H9 (cell line): ENCODE results near the gene NTRK3. TPM values are rescaled to one million over a fixed set of nuclear protein-coding genes. Genes with fewer than 3 reads are reported as not detected.
A peak's percentile ranks its signal among the peaks of the same experiment; 100 is the strongest.

ENCODE experiments used
- DNase-seq: peaks from one replicate; pipeline ENCODE4 v3.0.0-alpha.2; 2017
- H2AFZ ChIP-seq: one replicate; pipeline ENCODE4 v1.6.1; 2013; ENCODE audit warnings: mild to moderate bottlenecking, low read length, control low read depth, moderate library complexity
- H2AK5ac ChIP-seq: 2 replicates; pipeline ENCODE4 v1.6.1; 2013; ENCODE audit warnings: low read length, control low read depth, mixed read lengths; ENCODE audit not compliant: insufficient read length
- H2BK120ac ChIP-seq: one replicate; pipeline ENCODE4 v1.6.1; 2013; ENCODE audit warnings: low read depth, mild to moderate bottlenecking, low read length, control low read depth, inconsistent platforms; ENCODE audit not compliant: poor library complexity, severe bottlenecking
- H2BK12ac ChIP-seq: 2 replicates; pipeline ENCODE4 v1.6.1; 2013; ENCODE audit warnings: low read length, control low read depth, mixed read lengths, low read depth; ENCODE audit not compliant: insufficient read length
- H2BK15ac ChIP-seq: 2 replicates; pipeline ENCODE4 v1.6.1; 2013; ENCODE audit warnings: low read depth, low read length, control low read depth
- H2BK20ac ChIP-seq: one replicate; pipeline ENCODE4 v1.6.1; 2013; ENCODE audit warnings: low read depth, mild to moderate bottlenecking, low read length, control low read depth, inconsistent platforms; ENCODE audit not compliant: poor library complexity, severe bottlenecking
- H2BK5ac ChIP-seq: 2 replicates; pipeline ENCODE4 v1.6.1; 2013; ENCODE audit warnings: low read length, control low read depth, mixed read lengths; ENCODE audit not compliant: insufficient read length
- H3K14ac ChIP-seq: 2 replicates; pipeline ENCODE4 v1.6.1; 2013; ENCODE audit warnings: low read length, control low read depth; ENCODE audit not compliant: insufficient read depth
- H3K18ac ChIP-seq: 2 replicates; pipeline ENCODE4 v1.6.1; 2013; ENCODE audit warnings: low read depth, mild to moderate bottlenecking, mixed read lengths, low read length, control low read depth; ENCODE audit not compliant: insufficient read length
- H3K23ac ChIP-seq: 2 replicates; pipeline ENCODE4 v1.6.1; 2013; ENCODE audit warnings: low read length, control low read depth, mixed read lengths, low read depth; ENCODE audit not compliant: insufficient read length
- H3K23me2 ChIP-seq: 2 replicates; pipeline ENCODE4 v1.6.1; 2013; ENCODE audit warnings: low read depth, mild to moderate bottlenecking, mixed read lengths, low read length, control low read depth; ENCODE audit not compliant: insufficient read length, poor library complexity, severe bottlenecking
- H3K27ac ChIP-seq: 2 replicates; pipeline ENCODE4 v1.5.1; 2013; ENCODE audit warnings: low read length, control low read depth, mixed read lengths, low read depth; ENCODE audit not compliant: insufficient read length
- H3K27me3 ChIP-seq: 2 replicates; pipeline ENCODE4 v1.6.1; 2013; ENCODE audit warnings: low read length, control low read depth, inconsistent platforms; ENCODE audit not compliant: insufficient read depth
- H3K4ac ChIP-seq: 2 replicates; pipeline ENCODE4 v1.6.1; 2013; ENCODE audit warnings: low read depth, mild to moderate bottlenecking, control low read depth, inconsistent platforms, low read length, moderate library complexity
- H3K4me1 ChIP-seq: 2 replicates; pipeline ENCODE4 v1.6.1; 2013; ENCODE audit warnings: low read length, control low read depth, inconsistent platforms; ENCODE audit not compliant: insufficient read depth
- H3K4me2 ChIP-seq: 2 replicates; pipeline ENCODE4 v1.6.1; 2013; ENCODE audit warnings: low read length, control low read depth, mixed read lengths; ENCODE audit not compliant: insufficient read length, insufficient read depth
- H3K56ac ChIP-seq: 2 replicates; pipeline ENCODE4 v1.6.1; 2013; ENCODE audit warnings: low read depth, mild to moderate bottlenecking, mixed read lengths, low read length, control low read depth; ENCODE audit not compliant: insufficient read length
- H3K79me1 ChIP-seq: 2 replicates; pipeline ENCODE4 v1.6.1; 2013; ENCODE audit warnings: low read depth, mild to moderate bottlenecking, moderate library complexity, low read length, control low read depth, inconsistent platforms; ENCODE audit not compliant: insufficient read depth, poor library complexity, severe bottlenecking
- H3K79me2 ChIP-seq: 2 replicates; pipeline ENCODE4 v1.6.1; 2013; ENCODE audit warnings: low read length, control low read depth, inconsistent platforms; ENCODE audit not compliant: insufficient read depth
- H3K9ac ChIP-seq: 2 replicates; pipeline ENCODE4 v1.6.1; 2013; ENCODE audit warnings: low read length, control low read depth, mixed read lengths; ENCODE audit not compliant: insufficient read length; ENCODE audit errors: extremely low read depth
- H3K9me3 ChIP-seq: one replicate; pipeline ENCODE4 v1.6.1; 2013; ENCODE audit warnings: low read depth, low read length, inconsistent platforms; ENCODE audit not compliant: control insufficient read depth
- H3T11ph ChIP-seq: one replicate; pipeline ENCODE4 v1.6.1; 2013; ENCODE audit warnings: mild to moderate bottlenecking, low read length, control low read depth, inconsistent platforms
- H4K20me1 ChIP-seq: one replicate; pipeline ENCODE4 v1.6.1; 2013; ENCODE audit not compliant: control insufficient read depth, insufficient read length, insufficient read depth
- H4K5ac ChIP-seq: 2 replicates; pipeline ENCODE4 v1.6.1; 2013; ENCODE audit warnings: low read depth, mild to moderate bottlenecking, mixed read lengths, low read length, control low read depth; ENCODE audit not compliant: insufficient read length
- H4K8ac ChIP-seq: replicated peaks from 2 replicates; pipeline ENCODE4 v1.6.1; 2013; ENCODE audit warnings: low read length, control low read depth, mixed read lengths, low read depth; ENCODE audit not compliant: insufficient read length
- H4K91ac ChIP-seq: 2 replicates; pipeline ENCODE4 v1.6.1; 2013; ENCODE audit warnings: low read depth, mild to moderate bottlenecking, moderate library complexity, mixed read lengths, low read length, control low read depth; ENCODE audit not compliant: insufficient read length
- H3K27ac Mint-ChIP-seq, 3 experiments: 2 replicates in 2 of 3; 3 replicates in 1 of 3; pipeline ENCODE4 v1.8.0; 2020 to 2021; ENCODE audit warnings: mixed read lengths in 3 of 3, mild to moderate bottlenecking in 1 of 3, moderate library complexity in 1 of 3
- H3K27me3 Mint-ChIP-seq: 2 replicates; pipeline ENCODE4 v1.8.0; 2021; ENCODE audit warnings: low read depth, mild to moderate bottlenecking, moderate library complexity, mixed read lengths
- H3K36me3 Mint-ChIP-seq, 3 experiments: 2 replicates in 2 of 3; 3 replicates in 1 of 3; pipeline ENCODE4 v1.8.0; 2020 to 2021; ENCODE audit warnings: low read depth in 3 of 3, mixed read lengths in 3 of 3; ENCODE audit not compliant: insufficient read depth in 1 of 3
- H3K4me1 Mint-ChIP-seq, 2 experiments: 2 replicates each; pipeline ENCODE4 v1.8.0; 2020; ENCODE audit warnings: mixed read lengths in 2 of 2
- H3K4me3 Mint-ChIP-seq, 2 experiments: 2 replicates in 1 of 2; 3 replicates in 1 of 2; pipeline ENCODE4 v1.8.0; 2020 to 2021; ENCODE audit warnings: mild to moderate bottlenecking in 2 of 2, mixed read lengths in 2 of 2, moderate library complexity in 1 of 2
- H3K9me3 Mint-ChIP-seq, 2 experiments: 2 replicates in 1 of 2; 3 replicates in 1 of 2; pipeline ENCODE4 v1.8.0; 2020; ENCODE audit warnings: mild to moderate bottlenecking in 2 of 2, mixed read lengths in 2 of 2, moderate library complexity in 1 of 2
- WGBS: extraction: QIAGEN DNeasy Blood & Tissue Kit; methylation state at CpG from one replicate; pipeline ENCODE4 v1.1.7; 2013; ENCODE audit warnings: missing lambda C conversion rate, low lambda C conversion rate, mixed read lengths; ENCODE audit not compliant: insufficient read length; ENCODE audit errors: extremely low coverage; 5-methylcytosine and 5-hydroxymethylcytosine counted together
- total RNA-seq: library from RNA; stranded (reverse); gene quantifications from 2 replicates; pipeline ENCODE4 v1.2.1, GENCODE V29; 2021
- TF ChIP-seq, protein P1 (sequence below): fragments of 200-600 bp; sonication (generic); conservative IDR thresholded peaks from 3 replicates; pipeline ENCODE4 v1.8.0; 2021; ENCODE audit warnings: antibody characterized with exemption, mild to moderate bottlenecking

Gene NTRK3
- total RNA-seq, 1 experiment from 2014 or later, result 2.5 TPM

DNA sequence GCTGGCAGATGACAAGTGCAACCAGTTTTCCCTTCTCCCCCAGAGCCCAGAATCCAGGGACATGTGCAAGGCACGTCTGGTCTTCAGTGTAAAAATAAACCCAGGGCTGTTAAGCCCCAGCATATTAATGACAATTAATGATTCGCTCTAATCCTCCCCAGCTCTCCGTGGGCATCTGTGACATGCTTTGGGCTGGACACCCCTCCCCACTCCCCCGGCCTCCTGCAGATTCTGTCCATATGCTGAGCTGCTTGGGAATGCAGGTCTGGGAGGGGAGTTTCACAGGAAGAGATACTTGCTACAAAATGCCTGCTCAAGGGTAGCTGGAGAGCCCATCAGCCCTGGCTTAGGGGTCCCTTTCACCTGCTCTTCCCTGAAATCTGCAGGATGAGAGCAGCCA, 43.0 kb upstream of the NTRK3 start:
- Histone ChIP-seq H2BK12ac (no peak overlapping the region), H3K23ac (no peak overlapping the region), H3T11ph (no peak overlapping the region), H3K4me1 (peaks cover 3% of the 10 kb centered on the region; the same call in 1 of the 2 replicates), H4K5ac (no peak overlapping the region), H2BK20ac (no peak overlapping the region), H3K9ac (no peak overlapping the region), H2BK5ac (no peak overlapping the region), H3K14ac (no peak overlapping the region), H3K79me1 (no peaks in the 10 kb centered on the region), H3K4ac (no peak overlapping the region), H3K27me3 (no peaks in the 10 kb centered on the region), H3K18ac (no peak overlapping the region), H4K91ac (no peak overlapping the region), H3K56ac (no peak overlapping the region), H3K23me2 (no peaks in the 10 kb centered on the region), H3K9me3 (no peaks in the 10 kb centered on the region), H3K27ac (no peak overlapping the region), H2AK5ac (no peak overlapping the region), H3K79me2 (no peaks in the 10 kb centered on the region), H2AFZ (no peak overlapping the region), H3K4me2 (no peak overlapping the region), H2BK15ac (no peak overlapping the region), H2BK120ac (no peak overlapping the region), H4K20me1 (no peaks in the 10 kb centered on the region), H4K8ac (no peak overlapping the region)
- H3K36me3 Mint-ChIP-seq, result no peaks in the 10 kb centered on the region
- no CpG with 5 or more reads among the region's 4 CpGs for WGBS
- no peaks in the 10 kb centered on the region for H3K9me3 Mint-ChIP-seq
- TF ChIP-seq, protein P1, sequence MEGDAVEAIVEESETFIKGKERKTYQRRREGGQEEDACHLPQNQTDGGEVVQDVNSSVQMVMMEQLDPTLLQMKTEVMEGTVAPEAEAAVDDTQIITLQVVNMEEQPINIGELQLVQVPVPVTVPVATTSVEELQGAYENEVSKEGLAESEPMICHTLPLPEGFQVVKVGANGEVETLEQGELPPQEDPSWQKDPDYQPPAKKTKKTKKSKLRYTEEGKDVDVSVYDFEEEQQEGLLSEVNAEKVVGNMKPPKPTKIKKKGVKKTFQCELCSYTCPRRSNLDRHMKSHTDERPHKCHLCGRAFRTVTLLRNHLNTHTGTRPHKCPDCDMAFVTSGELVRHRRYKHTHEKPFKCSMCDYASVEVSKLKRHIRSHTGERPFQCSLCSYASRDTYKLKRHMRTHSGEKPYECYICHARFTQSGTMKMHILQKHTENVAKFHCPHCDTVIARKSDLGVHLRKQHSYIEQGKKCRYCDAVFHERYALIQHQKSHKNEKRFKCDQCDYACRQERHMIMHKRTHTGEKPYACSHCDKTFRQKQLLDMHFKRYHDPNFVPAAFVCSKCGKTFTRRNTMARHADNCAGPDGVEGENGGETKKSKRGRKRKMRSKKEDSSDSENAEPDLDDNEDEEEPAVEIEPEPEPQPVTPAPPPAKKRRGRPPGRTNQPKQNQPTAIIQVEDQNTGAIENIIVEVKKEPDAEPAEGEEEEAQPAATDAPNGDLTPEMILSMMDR, result no peak
- peaks cover 24% of the 10 kb centered on the region for H3K27me3 Mint-ChIP-seq
- H3K4me3 Mint-ChIP-seq, result no peak overlapping the region
- peaks cover 4% of the 10 kb centered on the region in 2 experiments for H3K4me1 Mint-ChIP-seq
- peak overlapping the region in 1 of 3 experiments; percentile 8; a peak in 2 of 7 replicates for H3K27ac Mint-ChIP-seq
- DNase-seq, result no peak
